K562 (cell line): ENCODE results near the gene TTLL3. TPM values are rescaled to one million over a fixed set of nuclear protein-coding genes. Genes with fewer than 3 reads are reported as not detected.
A peak's percentile ranks its signal among the peaks of the same experiment; 100 is the strongest.

Experiments
- ATAC-seq: fragments of 200-7000 bp; cut with Tn5 transposase; 3 replicates; pipeline ENCODE4 v1.9.1; 2020; ENCODE audit warnings: moderate library complexity
- BruUV-seq: library from RNA; stranded (reverse); fragments of 400-500 nt; replicated peaks from 2 replicates; lab custom pipeline; 2021; lab: Mats Ljungman, UMichigan
- CTCF ChIA-PET: fragments of 300-600 bp; formaldehyde crosslinking; extraction: SDS; loops from one replicate; lab custom pipeline; 2021; ENCODE audit warnings: low intra/inter-chr PET ratio; lab: Yijun Ruan, JAX
- POLR2A ChIA-PET: fragments of 300-600, 350-650 bp; sonication (Branson Sonifier 250); formaldehyde crosslinking; extraction: SDS; loops from one replicate; lab custom pipeline; 2021; ENCODE audit warnings: antibody characterized with exemption, inconsistent platforms; lab: Yijun Ruan, JAX
- DNase-seq, 4 experiments: peaks; one replicate each; pipeline versions ENCODE4 v3.0.0 to v3.0.0-alpha.2; 2011 to 2018; ENCODE audit warnings: low spot score in 3 of 4, mixed read lengths in 3 of 4; ENCODE audit errors: extremely low read depth in 1 of 4
- FAIRE-seq: peaks from 2 replicates; lab custom pipeline; 2011; peaks lifted over from hg19 to GRCh38; lab: Jason Lieb, UNC
- H2AFZ ChIP-seq: 2 replicates; pipeline ENCODE4 v1.6.0; 2011; ENCODE audit warnings: low read depth, low read length, control low read depth, inconsistent platforms
- H3K27ac ChIP-seq: fragments of 200-600 bp; 3 replicates; pipeline ENCODE4 v1.8.0; 2011; ENCODE audit warnings: low read depth, mild to moderate bottlenecking, control low read depth, inconsistent platforms, low read length, moderate library complexity, mixed read lengths; ENCODE audit errors: extremely low read depth
- H3K27me3 ChIP-seq, 2 experiments: fragments of 300-600 bp in 1 of 2; 2 replicates in 1 of 2; 3 replicates in 1 of 2; pipeline versions ENCODE4 v1.6.0 to v1.8.0; 2011; ENCODE audit warnings: inconsistent platforms in 2 of 2, low read length in 2 of 2, mild to moderate bottlenecking in 1 of 2, mixed read lengths in 1 of 2, moderate library complexity in 1 of 2; ENCODE audit not compliant: control insufficient read depth in 2 of 2, insufficient read depth in 2 of 2
- H3K36me3 ChIP-seq: fragments of 300-600 bp; 3 replicates; pipeline ENCODE4 v1.8.0; 2011; ENCODE audit warnings: mild to moderate bottlenecking, low read length, inconsistent platforms; ENCODE audit not compliant: control insufficient read depth, insufficient read depth
- H3K4me1 ChIP-seq, 2 experiments: fragments of 200-600 bp in 1 of 2; replicated peaks in 1 of 2; 2 replicates in 1 of 2; 3 replicates in 1 of 2; pipeline versions ENCODE4 v1.5.1 to v1.8.0; 2011; ENCODE audit warnings: inconsistent platforms in 2 of 2, low read length in 2 of 2, mild to moderate bottlenecking in 1 of 2, mixed read lengths in 1 of 2, moderate library complexity in 1 of 2; ENCODE audit not compliant: control insufficient read depth in 2 of 2, insufficient read depth in 2 of 2
- H3K4me2 ChIP-seq: 2 replicates; pipeline ENCODE4 v1.6.1; 2011; ENCODE audit warnings: low read length, control low read depth, inconsistent platforms, mixed read lengths; ENCODE audit not compliant: insufficient read depth
- H3K4me3 ChIP-seq: fragments of 200-600 bp; sonication (generic), shearing (Covaris generic); 2 replicates; pipeline ENCODE4 v1.5.1; 2016; ENCODE audit warnings: control low read depth, inconsistent platforms
- H3K79me2 ChIP-seq: fragments of 200-600 bp; 3 replicates; pipeline ENCODE4 v1.8.0; 2011; ENCODE audit warnings: low read length, inconsistent platforms; ENCODE audit not compliant: control insufficient read depth, insufficient read depth
- H3K9ac ChIP-seq, 2 experiments: 2 replicates each; pipeline versions ENCODE4 v1.6.0 to v1.6.1; 2011; ENCODE audit warnings: low read depth in 2 of 2, low read length in 2 of 2, control low read depth in 1 of 2, inconsistent platforms in 1 of 2, mild to moderate bottlenecking in 1 of 2, mixed read lengths in 1 of 2; ENCODE audit not compliant: insufficient read depth in 1 of 2
- H3K9me1 ChIP-seq: one replicate; pipeline ENCODE4 v1.6.0; 2011; ENCODE audit warnings: inconsistent platforms, mild to moderate bottlenecking, low read length, moderate library complexity; ENCODE audit not compliant: control insufficient read depth, insufficient read depth
- H3K9me3 ChIP-seq: replicated peaks from 2 replicates; pipeline ENCODE4 v1.5.1; 2011; ENCODE audit warnings: low read depth, low read length, inconsistent platforms; ENCODE audit not compliant: control insufficient read depth, insufficient read depth
- H4K20me1 ChIP-seq: replicated peaks from 2 replicates; pipeline ENCODE4 v1.6.1; 2011; ENCODE audit warnings: low read length, inconsistent platforms, mixed read lengths; ENCODE audit not compliant: control insufficient read depth, insufficient read depth
- ATF1 ChIP-seq, 2 experiments: fragments of 450-650 bp in 1 of 2; IDR thresholded peaks; 2 replicates each; pipeline ENCODE4 v1.6.1; 2016; ENCODE audit warnings: missing compliant biosample characterization in 1 of 2, missing genetic modification characterization in 1 of 2
- GTF2A2 ChIP-seq: IDR thresholded peaks from 2 replicates; pipeline ENCODE4 v1.6.1; 2016; ENCODE audit warnings: mild to moderate bottlenecking, missing genetic modification characterization, missing compliant biosample characterization
- HDAC8 ChIP-seq: fragments of 450-650 bp; IDR thresholded peaks from 2 replicates; pipeline ENCODE4 v1.6.1; 2016; ENCODE audit warnings: mild to moderate bottlenecking, missing genetic modification characterization, moderate library complexity, missing compliant biosample characterization
- JUN ChIP-seq, 2 experiments: sonication (generic) in 1 of 2; formaldehyde crosslinking in 1 of 2; IDR thresholded peaks; 2 replicates each; pipeline versions ENCODE4 v1.6.1 to v1.8.0; 2012 to 2022; ENCODE audit warnings: borderline replicate concordance in 2 of 2, mild to moderate bottlenecking in 2 of 2, improper control_type of control experiment in 1 of 2, low read depth in 1 of 2, low read length in 1 of 2, missing genetic modification reagents in 1 of 2
- KAT2B ChIP-seq: IDR thresholded peaks from one replicate; pipeline ENCODE4 v1.6.1; 2012; ENCODE audit warnings: low read depth, mild to moderate bottlenecking, control low read depth, inconsistent platforms, low read length, moderate library complexity
- KAT7 ChIP-seq: sonication (generic); formaldehyde crosslinking; IDR thresholded peaks from 2 replicates; pipeline ENCODE4 v1.8.0; 2022; ENCODE audit warnings: missing genetic modification reagents, mild to moderate bottlenecking, borderline replicate concordance
- SMAD3 ChIP-seq: fragments of 450-650 bp; formaldehyde crosslinking; conservative IDR thresholded peaks from 2 replicates; pipeline ENCODE4 v1.4.0; 2020; ENCODE audit warnings: mild to moderate bottlenecking
- ZBTB8A ChIP-seq: fragments of 450-650 bp; IDR thresholded peaks from 2 replicates; pipeline ENCODE4 v1.6.1; 2018; ENCODE audit warnings: mild to moderate bottlenecking, moderate library complexity; ENCODE audit not compliant: partially characterized antibody
- ZNF12 ChIP-seq: sonication (generic); formaldehyde crosslinking; IDR thresholded peaks from 2 replicates; pipeline ENCODE4 v1.4.0; 2020; ENCODE audit warnings: mild to moderate bottlenecking, missing genetic modification reagents
- ZNF354B ChIP-seq: fragments of 250-450 bp; sonication (Bioruptor Pico); IDR thresholded peaks from 2 replicates; pipeline ENCODE4 v1.4.0; 2020
- WGBS: fragments of 100-300 bp; shearing (Covaris generic); methylation state at CpG from one replicate; pipeline ENCODE4 v1.1.6; 2016; ENCODE audit warnings: low coverage, mixed read lengths; ENCODE audit not compliant: insufficient coverage; ENCODE audit errors: missing lambda C conversion rate; 5-methylcytosine and 5-hydroxymethylcytosine counted together
- in situ Hi-C: fragments of 300-500 bp; cut with MboI; formaldehyde crosslinking; loops from 4 replicates; pipeline ENCODE4 v1.15.0; 2018; ENCODE audit warnings: inconsistent platforms, mixed read lengths
- intact Hi-C: fragments of 100-400 bp; cut with micrococcal nuclease; formaldehyde crosslinking; loops from 2 replicates; pipeline ENCODE4 v1.14.2; 2022
- polyA plus RNA-seq, 8 experiments: library from polyadenylated mRNA; depleted of rRNA in 4 of 8; stranded (reverse) in 5 of 8; unstranded in 3 of 8; fragments of >200 nt; fragmentation: Nextera tagmentation in 2 of 8; fragmentation: Illumina TruSeq in 1 of 8; extraction: Ambion mirVana in 2 of 8; extraction: Trizol in 1 of 8; gene quantifications; 2 replicates each; pipeline versions ENCODE4 v1.2.1 to v1.2.3, GENCODE V29; 2011 to 2014; ENCODE audit warnings: inconsistent platforms in 1 of 8, missing spikeins in 1 of 8
- total RNA-seq, 7 experiments: library from RNA; depleted of rRNA in 6 of 7; stranded (reverse); fragments of >200 nt in 6 of 7; fragmentation: Illumina TruSeq in 2 of 7; extraction: Trizol in 2 of 7; gene quantifications; 2 replicates each; pipeline versions ENCODE4 v1.2.1 to v1.2.3, GENCODE V29; 2011 to 2021; ENCODE audit warnings: low replicate concordance in 1 of 7

TTLL3 gene
- total and polyA plus RNA-seq, 9 of the 15 experiments (the other 6 are each of a cell fraction or from before 2014, with no cell fraction given), result 8.9 to 106 (median 33.2) TPM

- H3K27me3 ChIP-seq, result no peaks in the 10 kb centered on the region
- in situ Hi-C loops (no loop called here), intact Hi-C loops (loop anchor here (5.0 kb wide), 2 partner anchors 58 to 73 kb away; partner anchors contain the start of genes CRELD1 and IL17RC)
- ChIA-PET POLR2A (no interaction called here), CTCF (no interaction called here)
- H2AFZ ChIP-seq, result no peak overlapping the region
- DNase-seq, result no peak
- BruUV-seq, result no TSS peak
- H3K27ac ChIP-seq, result no peak overlapping the region
- H3K4me3 ChIP-seq, result no peak overlapping the region
- H3K4me2 ChIP-seq, result no peak overlapping the region
- no peaks in the 10 kb centered on the region for H3K9me1 ChIP-seq
- 35% methylated on average over 12 of the region's 12 CpGs for WGBS
- no peak for ATAC-seq
- H4K20me1 ChIP-seq, result no peaks in the 10 kb centered on the region
- H3K9me3 ChIP-seq, result no peaks in the 10 kb centered on the region
- H3K4me1 ChIP-seq, result peaks cover 6 to 30% of the 10 kb centered on the region in 2 experiments; a peak in 4 of 5 replicates
- no peaks in the 10 kb centered on the region for H3K36me3 ChIP-seq
- no peak for TF ChIP-seq SMAD3 (CRISPR knock-in tag)
- TF ChIP-seq HDAC8 (tag), result no peak
- TF ChIP-seq ZBTB8A, result no peak
- TF ChIP-seq KAT2B, result no peak
- TF ChIP-seq ZNF354B (CRISPR knock-in tag), result no peak
- no peak for TF ChIP-seq JUN (IDR thresholded peaks at IDR 0.05; ENCODE audit: borderline replicate concordance, low read depth, low read length)
- no peak for TF ChIP-seq JUN (CRISPR knock-in tag; IDR thresholded peaks at IDR 0.05; ENCODE audit: borderline replicate concordance)
- no peak for TF ChIP-seq ATF1 (CRISPR knock-in tag; IDR thresholded peaks at IDR 0.05)
- TF ChIP-seq ATF1 (tag; IDR thresholded peaks at IDR 0.05), result no peak
- no peak for TF ChIP-seq GTF2A2
- no peak for TF ChIP-seq KAT7 (CRISPR knock-in tag)
- TF ChIP-seq ZNF12 (CRISPR knock-in tag), result no peak
- H3K9ac ChIP-seq, result 0 out of 4 replicates have a peak overlapping the region, but pooled peaks of 1 of the 2 experiments have one; percentile 42
- FAIRE-seq, result no peak
- H3K79me2 ChIP-seq, result no peaks in the 10 kb centered on the region
These were observed 49.5 kb downstream of the TTLL3 start for GRCh38 chr3:9859530-9860025.
